Testis (tissue), 2 donors: Measurements from ENCODE around the gene SNX19.

Source experiments
- CTCF ChIP-seq, 3 experiments: fragments of 450-650 bp in 2 of 3; fragments of 200-600 bp in 1 of 3; sonication (generic) in 1 of 3; IDR thresholded peaks; one replicate each; pipeline ENCODE4 v1.5.1; 2016 to 2019; ENCODE audit warnings: antibody characterized with exemption in 3 of 3, mild to moderate bottlenecking in 2 of 3, moderate library complexity in 1 of 3
- POLR2A ChIP-seq: fragments of 450-650 bp; IDR thresholded peaks from one replicate; pipeline ENCODE4 v1.6.1; 2017; ENCODE audit warnings: antibody characterized with exemption, mild to moderate bottlenecking, moderate library complexity

GRCh38 chr11:130891326-130891725 lies 25.0 kb downstream of the SNX19 start:
- TF ChIP-seq POLR2A (no peak), CTCF (IDR thresholded peaks at IDR 0.05) (no peak)
